ENCODE measurements around the gene ATXN7L1.
"Not testable (repeated sequence)": the region's sequence is repeated elsewhere in the genome, so short reads cannot be mapped to it uniquely, and the experiment has no call there.

Gene ATXN7L1

GRCh38 chr7:105887569-105888189, 11.3 kb upstream of the ATXN7L1 start:
- Histone ChIP-seq H3K9me3 (ENCODE audit: control insufficient read depth, low read depth, low read length) (no peaks in the 10 kb centered on the region), H3K4me3 (ENCODE audit: low read length) (no peak overlapping the region), H3K27me3 (ENCODE audit: control insufficient read depth, insufficient read depth, low read length) (no peaks in the 10 kb centered on the region), H3K9ac (ENCODE audit: low read length) (no peak overlapping the region), H3K27ac (ENCODE audit: low read length) (no peak overlapping the region), H3K4me1 (ENCODE audit: control insufficient read depth, low read depth, low read length) (peaks cover 3% of the 10 kb centered on the region), H3K36me3 (ENCODE audit: control insufficient read depth, low read depth, low read length) (no peaks in the 10 kb centered on the region)

GRCh38 chr7:105886776-105887175, 10.4 kb upstream of the ATXN7L1 start:
- no peaks in the 10 kb centered on the region for H3K27me3 ChIP-seq (ENCODE audit: control insufficient read depth, insufficient read depth, low read length)
- no peak overlapping the region for H3K27ac ChIP-seq (ENCODE audit: low read length)
- no peak overlapping the region for H3K4me3 ChIP-seq (ENCODE audit: low read length)
- no peak overlapping the region for H3K9ac ChIP-seq (ENCODE audit: low read length)
- peaks cover 3% of the 10 kb centered on the region for H3K4me1 ChIP-seq (ENCODE audit: control insufficient read depth, low read depth, low read length)
- H3K9me3 ChIP-seq (ENCODE audit: control insufficient read depth, low read depth, low read length): no peaks in the 10 kb centered on the region
- no peaks in the 10 kb centered on the region for H3K36me3 ChIP-seq (ENCODE audit: control insufficient read depth, low read depth, low read length)

GRCh38 chr7:105885387-105886111, 9.2 kb upstream of the ATXN7L1 start:
- Histone ChIP-seq H3K36me3 (ENCODE audit: control insufficient read depth, low read depth, low read length) (no peaks in the 10 kb centered on the region), H3K4me1 (ENCODE audit: control insufficient read depth, low read depth, low read length) (peaks cover 3% of the 10 kb centered on the region), H3K27me3 (ENCODE audit: control insufficient read depth, insufficient read depth, low read length) (no peaks in the 10 kb centered on the region), H3K4me3 (ENCODE audit: low read length) (no peak overlapping the region), H3K27ac (ENCODE audit: low read length) (no peak overlapping the region), H3K9ac (ENCODE audit: low read length) (no peak overlapping the region), H3K9me3 (ENCODE audit: control insufficient read depth, low read depth, low read length) (no peaks in the 10 kb centered on the region)

GRCh38 chr7:105883179-105883578, 6.8 kb upstream of the ATXN7L1 start:
- H3K9me3 ChIP-seq (ENCODE audit: control insufficient read depth, low read depth, low read length); H3K27ac ChIP-seq (ENCODE audit: low read length); H3K4me3 ChIP-seq (ENCODE audit: low read length); H3K36me3 ChIP-seq (ENCODE audit: control insufficient read depth, low read depth, low read length); H3K9ac ChIP-seq (ENCODE audit: low read length); H3K27me3 ChIP-seq (ENCODE audit: control insufficient read depth, insufficient read depth, low read length); H3K4me1 ChIP-seq (ENCODE audit: control insufficient read depth, low read depth, low read length): not testable (repeated sequence)

GRCh38 chr7:105881439-105881838, 5.0 kb upstream of the ATXN7L1 start:
- Histone ChIP-seq H3K4me1 (ENCODE audit: control insufficient read depth, low read depth, low read length) (peaks cover 13% of the 10 kb centered on the region), H3K4me3 (ENCODE audit: low read length) (no peak overlapping the region), H3K9ac (ENCODE audit: low read length) (no peak overlapping the region), H3K27ac (ENCODE audit: low read length) (no peak overlapping the region), H3K36me3 (ENCODE audit: control insufficient read depth, low read depth, low read length) (no peaks in the 10 kb centered on the region), H3K27me3 (ENCODE audit: control insufficient read depth, insufficient read depth, low read length) (peaks cover 17% of the 10 kb centered on the region), H3K9me3 (ENCODE audit: control insufficient read depth, low read depth, low read length) (no peaks in the 10 kb centered on the region)

- Histone ChIP-seq H3K9me3 (ENCODE audit: control insufficient read depth, low read depth, low read length) (no peaks in the 10 kb centered on the region), H3K9ac (ENCODE audit: low read length) (no peak overlapping the region), H3K4me3 (ENCODE audit: low read length) (no peak overlapping the region), H3K27ac (ENCODE audit: low read length) (no peak overlapping the region), H3K27me3 (ENCODE audit: control insufficient read depth, insufficient read depth, low read length) (peaks cover 17% of the 10 kb centered on the region), H3K4me1 (ENCODE audit: control insufficient read depth, low read depth, low read length) (peaks cover 13% of the 10 kb centered on the region), H3K36me3 (ENCODE audit: control insufficient read depth, low read depth, low read length) (no peaks in the 10 kb centered on the region)
Observed at GRCh38 chr7:105880571-105881330, 4.4 kb upstream of the ATXN7L1 start.

- H3K27ac ChIP-seq (ENCODE audit: low read length): no peak overlapping the region
- H3K9ac ChIP-seq (ENCODE audit: low read length): no peak overlapping the region
- H3K4me3 ChIP-seq (ENCODE audit: low read length): no peak overlapping the region
- no peaks in the 10 kb centered on the region for H3K9me3 ChIP-seq (ENCODE audit: control insufficient read depth, low read depth, low read length)
- H3K36me3 ChIP-seq (ENCODE audit: control insufficient read depth, low read depth, low read length): no peaks in the 10 kb centered on the region
- H3K4me1 ChIP-seq (ENCODE audit: control insufficient read depth, low read depth, low read length): peaks cover 19% of the 10 kb centered on the region
- H3K27me3 ChIP-seq (ENCODE audit: control insufficient read depth, insufficient read depth, low read length): peaks cover 17% of the 10 kb centered on the region
Observed at GRCh38 chr7:105879782-105880181, 3.4 kb upstream of the ATXN7L1 start.

- Histone ChIP-seq H3K36me3 (ENCODE audit: control insufficient read depth, low read depth, low read length) (peaks cover 3% of the 10 kb centered on the region), H3K4me3 (ENCODE audit: low read length) (peak overlapping the region; percentile 77), H3K9me3 (ENCODE audit: control insufficient read depth, low read depth, low read length) (no peaks in the 10 kb centered on the region), H3K9ac (ENCODE audit: low read length) (no peak overlapping the region), H3K27ac (ENCODE audit: low read length) (no peak overlapping the region), H3K4me1 (ENCODE audit: control insufficient read depth, low read depth, low read length) (peaks cover 19% of the 10 kb centered on the region), H3K27me3 (ENCODE audit: control insufficient read depth, insufficient read depth, low read length) (peaks cover 17% of the 10 kb centered on the region)
Observed at GRCh38 chr7:105878746-105879605, 2.6 kb upstream of the ATXN7L1 start.

GRCh38 chr7:105877736-105878135, 1.3 kb upstream of the ATXN7L1 start:
- Histone ChIP-seq H3K36me3 (ENCODE audit: control insufficient read depth, low read depth, low read length) (peaks cover 3% of the 10 kb centered on the region), H3K27me3 (ENCODE audit: control insufficient read depth, insufficient read depth, low read length) (peaks cover 17% of the 10 kb centered on the region), H3K4me3 (ENCODE audit: low read length) (peak overlapping the region; percentile 77), H3K4me1 (ENCODE audit: control insufficient read depth, low read depth, low read length) (peaks cover 19% of the 10 kb centered on the region), H3K27ac (ENCODE audit: low read length) (no peak overlapping the region), H3K9me3 (ENCODE audit: control insufficient read depth, low read depth, low read length) (no peaks in the 10 kb centered on the region), H3K9ac (ENCODE audit: low read length) (peak overlapping the region; percentile 65)

- H3K36me3 ChIP-seq (ENCODE audit: control insufficient read depth, low read depth, low read length): peaks cover 3% of the 10 kb centered on the region
- H3K9ac ChIP-seq (ENCODE audit: low read length): peak overlapping the region; percentile 65
- H3K4me1 ChIP-seq (ENCODE audit: control insufficient read depth, low read depth, low read length): peaks cover 19% of the 10 kb centered on the region
- H3K27ac ChIP-seq (ENCODE audit: low read length): no peak overlapping the region
- H3K9me3 ChIP-seq (ENCODE audit: control insufficient read depth, low read depth, low read length): no peaks in the 10 kb centered on the region
- H3K27me3 ChIP-seq (ENCODE audit: control insufficient read depth, insufficient read depth, low read length): peaks cover 17% of the 10 kb centered on the region
- H3K4me3 ChIP-seq (ENCODE audit: low read length): peak overlapping the region; percentile 77
Observed at GRCh38 chr7:105876964-105877601, 684 bp upstream of the ATXN7L1 start.

- peak overlapping the region; percentile 92 for H3K9ac ChIP-seq (ENCODE audit: low read length)
- H3K27ac ChIP-seq (ENCODE audit: low read length): no peak overlapping the region
Observed at GRCh38 chr7:105875505-105875904, 894 bp downstream of the ATXN7L1 start.

More at GRCh38 chr7:105875505-105875904, 894 bp downstream of the ATXN7L1 start:
- H3K4me1 ChIP-seq (ENCODE audit: control insufficient read depth, low read depth, low read length): peaks cover 19% of the 10 kb centered on the region
- peaks cover 3% of the 10 kb centered on the region for H3K36me3 ChIP-seq (ENCODE audit: control insufficient read depth, low read depth, low read length)
- no peaks in the 10 kb centered on the region for H3K9me3 ChIP-seq (ENCODE audit: control insufficient read depth, low read depth, low read length)
- peak overlapping the region; percentile 94 for H3K4me3 ChIP-seq (ENCODE audit: low read length)
- H3K27me3 ChIP-seq (ENCODE audit: control insufficient read depth, insufficient read depth, low read length): peaks cover 17% of the 10 kb centered on the region

Data from iPS-18a (cell line).